Upper lobe of left lung (tissue), 6 donors: ENCODE measurements around the gene WNT16. TPM values are rescaled to one million over a fixed set of nuclear protein-coding genes. Genes with fewer than 3 reads are reported as not detected.
A peak's percentile ranks its signal among the peaks of the same experiment; 100 is the strongest.

Experiments
- ATAC-seq, 2 donors: fragments of 200-7000 bp; cut with Tn5 transposase; one replicate each; pipeline ENCODE4 v1.9.1; 2022; ENCODE audit warnings: mild to moderate bottlenecking in 2 of 2, moderate library complexity in 2 of 2; ENCODE audit not compliant: low FRiP score in 2 of 2
- DNase-seq, 2 donors: peaks; one replicate each; pipeline ENCODE4 v3.0.0-alpha.2; 2019 to 2020
- H3K27ac ChIP-seq, 4 donors: fragments of 200-600 bp; sonication (generic); one replicate each; pipeline ENCODE4 v1.5.1; 2016 to 2019
- H3K27me3 ChIP-seq, 4 donors: fragments of 200-600 bp; sonication (generic); one replicate each; pipeline ENCODE4 v1.5.1; 2017 to 2019
- H3K36me3 ChIP-seq, 4 donors: fragments of 200-600 bp; sonication (generic); one replicate each; pipeline ENCODE4 v1.5.1; 2016 to 2019
- H3K4me1 ChIP-seq, 4 donors: fragments of 200-600 bp; sonication (generic); one replicate each; pipeline ENCODE4 v1.5.1; 2018 to 2019
- H3K4me3 ChIP-seq, 4 donors: fragments of 200-600 bp; sonication (generic); one replicate each; pipeline ENCODE4 v1.5.1; 2017 to 2019; ENCODE audit warnings: mild to moderate bottlenecking in 2 of 4, moderate library complexity in 1 of 4
- H3K9me3 ChIP-seq, 4 donors: fragments of 200-600 bp; sonication (generic); one replicate each; pipeline ENCODE4 v1.5.1; 2018 to 2019
- CTCF ChIP-seq, 6 experiments: fragments of 450-650 bp in 4 of 6; fragments of 200-600 bp in 2 of 6; sonication (generic) in 2 of 6; IDR thresholded peaks; one replicate each; pipeline ENCODE4 v1.5.1; 2016 to 2019; ENCODE audit warnings: antibody characterized with exemption in 6 of 6
- EP300 ChIP-seq, 4 donors: sonication (generic); formaldehyde crosslinking; IDR thresholded peaks; one replicate each; pipeline ENCODE4 v1.5.1; 2017; ENCODE audit warnings: antibody characterized with exemption in 4 of 4, control low read depth in 2 of 4
- POLR2A ChIP-seq, 4 donors: fragments of 450-650 bp; IDR thresholded peaks; one replicate each; pipeline ENCODE4 v1.5.1; 2016 to 2017; ENCODE audit warnings: antibody characterized with exemption in 4 of 4, mild to moderate bottlenecking in 2 of 4
- POLR2AphosphoS5 ChIP-seq, 2 donors: sonication (generic); formaldehyde crosslinking; IDR thresholded peaks; one replicate each; pipeline ENCODE4 v1.5.1; 2017; ENCODE audit warnings: antibody characterized with exemption in 2 of 2
- WGBS, 2 donors: methylation state at CpG; one replicate each; pipeline ENCODE4 v1.1.5; 2017 to 2018; 5-methylcytosine and 5-hydroxymethylcytosine counted together
- total RNA-seq, 6 donors: library from RNA; depleted of rRNA in 4 of 6; stranded (reverse); fragments of >200 nt in 4 of 6; gene quantifications; one replicate each; pipeline versions ENCODE4 v1.1.0 to v1.2.1, GENCODE V29; 2016 to 2021
- donor health status: DM: no; HTN: no; CAD: no; lungs with moderate emphysema.
- donor health status: DM: no; HTN: yes; CAD: no; lungs with severe emphysema.

Gene WNT16
- total RNA-seq, 6 donors from 2014 or later = not detected

DNA sequence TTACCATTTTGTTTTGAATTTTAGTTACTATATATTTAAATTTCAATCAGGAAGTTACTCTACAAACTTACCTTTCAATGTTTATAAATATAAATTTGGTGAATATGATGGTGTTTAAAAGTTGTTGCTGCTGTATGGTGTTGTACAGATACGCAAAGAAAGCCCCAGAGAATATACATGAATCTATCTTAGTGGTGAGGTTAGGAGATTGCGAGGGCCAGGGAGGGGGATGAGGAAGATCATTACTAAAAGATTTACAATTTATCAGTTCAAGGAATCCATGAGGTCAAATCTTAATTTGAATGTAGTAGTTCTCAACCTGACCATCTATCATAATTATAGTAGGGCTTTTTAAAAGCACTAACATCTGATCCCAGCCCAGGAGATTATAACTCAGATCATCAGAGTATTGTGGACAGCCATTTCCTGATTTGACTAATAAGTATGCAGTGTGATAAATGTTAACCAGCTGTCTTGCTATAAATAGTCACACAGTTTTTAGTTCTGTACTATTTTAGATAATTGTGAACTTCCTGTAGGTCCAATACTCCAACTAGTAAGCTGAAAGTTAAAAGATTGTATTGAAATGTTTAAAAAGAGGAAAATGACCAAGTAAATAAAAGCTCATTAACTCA, 43.7 kb downstream of the WNT16 start:
- 91 to 93% methylated on average over 2 of the region's 2 CpGs for WGBS, 2 donors
- no peak overlapping the region for H3K4me3 ChIP-seq
- peaks cover 5 to 20% (median 14%) of the 10 kb centered on the region in 4 donors for H3K4me1 ChIP-seq
- no peaks in the 10 kb centered on the region for H3K9me3 ChIP-seq
- no peaks in the 10 kb centered on the region for H3K27me3 ChIP-seq
- H3K27ac ChIP-seq = peak overlapping the region in 1 of 4 donors; percentile 57
- ATAC-seq (no peak), DNase-seq (no peak)
- H3K36me3 ChIP-seq = peaks cover 0 to 22% (median 2%) of the 10 kb centered on the region in 4 donors
- TF ChIP-seq POLR2A (IDR thresholded peaks at IDR 0.05) = no peak
- no peak for TF ChIP-seq POLR2AphosphoS5 (IDR thresholded peaks at IDR 0.05)
- no peak for TF ChIP-seq CTCF (IDR thresholded peaks at IDR 0.05)
- TF ChIP-seq EP300 (IDR thresholded peaks at IDR 0.05) = no peak

DNA sequence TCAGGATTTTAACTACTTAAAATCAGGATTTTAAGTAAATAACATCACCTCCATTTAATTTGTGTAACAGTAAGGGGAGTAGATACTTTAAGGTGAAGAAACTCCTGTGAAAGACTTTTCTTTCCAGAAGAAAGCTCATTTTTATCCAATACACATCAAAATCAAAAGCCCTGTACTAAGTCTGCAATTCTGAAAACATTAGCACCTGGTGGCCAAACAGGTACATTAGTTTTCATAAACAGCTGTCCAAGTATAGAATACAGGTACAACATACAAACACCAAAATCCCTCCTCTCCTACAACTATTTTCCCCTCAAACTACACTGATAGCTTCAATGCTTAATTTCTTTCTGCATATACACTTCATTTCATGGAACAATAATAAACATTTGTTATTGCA, 44.4 kb downstream of the WNT16 start:
- no peak for TF ChIP-seq POLR2A (IDR thresholded peaks at IDR 0.05)
- TF ChIP-seq POLR2AphosphoS5 (IDR thresholded peaks at IDR 0.05) = no peak
- no peak for TF ChIP-seq CTCF (IDR thresholded peaks at IDR 0.05)
- no peak for TF ChIP-seq EP300 (IDR thresholded peaks at IDR 0.05)
- no peak for DNase-seq

GRCh38 chr7:121376979-121377378, 48.2 kb downstream of the WNT16 start:
- H3K9me3 ChIP-seq = no peaks in the 10 kb centered on the region
- peaks cover 3 to 13% (median 8%) of the 10 kb centered on the region in 4 donors for H3K4me1 ChIP-seq
- H3K4me3 ChIP-seq = no peak overlapping the region
- H3K27me3 ChIP-seq = no peaks in the 10 kb centered on the region
- ATAC-seq (no peak), DNase-seq (no peak)
- 83 to 96% methylated on average over 2 of the region's 2 CpGs for WGBS, 2 donors
- TF ChIP-seq CTCF (IDR thresholded peaks at IDR 0.05) (no peak), POLR2A (IDR thresholded peaks at IDR 0.05) (no peak), POLR2AphosphoS5 (IDR thresholded peaks at IDR 0.05) (no peak)
- H3K36me3 ChIP-seq = peaks cover 0 to 29% (median 2%) of the 10 kb centered on the region in 4 donors
- H3K27ac ChIP-seq = no peak overlapping the region

More for the DNA sequence above, 44.4 kb downstream of the WNT16 start:
- no peaks in the 10 kb centered on the region for H3K27me3 ChIP-seq
- H3K27ac ChIP-seq = peak overlapping the region in 1 of 4 donors; percentile 57
- no peaks in the 10 kb centered on the region for H3K9me3 ChIP-seq
- peaks cover 5 to 20% (median 14%) of the 10 kb centered on the region in 4 donors for H3K4me1 ChIP-seq
- no peak for ATAC-seq
- H3K36me3 ChIP-seq = peaks cover 0 to 26% (median 2%) of the 10 kb centered on the region in 4 donors
- H3K4me3 ChIP-seq = no peak overlapping the region

DNA sequence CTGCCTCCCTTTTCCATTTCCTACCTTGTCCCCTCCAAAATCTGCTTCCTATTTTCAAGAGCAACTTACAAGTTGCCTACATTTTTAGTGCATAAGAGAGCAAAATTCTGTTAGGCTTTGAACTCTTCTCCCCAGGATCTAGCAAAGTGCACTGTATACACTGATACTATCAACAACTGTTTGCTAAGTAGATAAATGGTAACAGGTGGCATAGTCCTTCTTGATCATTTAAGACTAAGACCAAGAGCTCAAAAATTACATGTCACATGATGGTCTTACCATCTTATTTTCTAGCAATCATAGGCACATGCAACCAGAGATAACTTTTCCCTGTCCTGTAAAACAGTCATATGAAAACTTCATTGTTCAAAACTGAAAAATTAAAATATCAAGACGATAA, 51.1 kb downstream of the WNT16 start:
- Histone ChIP-seq H3K36me3 (peaks cover 0 to 29% (median 2%) of the 10 kb centered on the region in 4 donors), H3K27me3 (no peaks in the 10 kb centered on the region), H3K4me1 (peaks cover 0 to 20% (median 10%) of the 10 kb centered on the region in 4 donors), H3K27ac (no peak overlapping the region), H3K4me3 (no peak overlapping the region), H3K9me3 (no peaks in the 10 kb centered on the region)
- 87 to 98% methylated on average over 1 of the region's 1 CpG for WGBS, 2 donors
- TF ChIP-seq CTCF (IDR thresholded peaks at IDR 0.05) (no peak), POLR2A (IDR thresholded peaks at IDR 0.05) (no peak), POLR2AphosphoS5 (IDR thresholded peaks at IDR 0.05) (no peak), EP300 (IDR thresholded peaks at IDR 0.05) (no peak)
- ATAC-seq (no peak), DNase-seq (no peak)

- Histone ChIP-seq H3K4me3 (no peak overlapping the region), H3K27me3 (no peaks in the 10 kb centered on the region), H3K4me1 (peaks cover 5 to 32% (median 16%) of the 10 kb centered on the region in 4 donors), H3K9me3 (no peaks in the 10 kb centered on the region), H3K36me3 (peaks cover 0 to 8% (median 0%) of the 10 kb centered on the region in 4 donors), H3K27ac (no peak overlapping the region)
- ATAC-seq (no peak), DNase-seq (no peak)
- TF ChIP-seq POLR2AphosphoS5 (IDR thresholded peaks at IDR 0.05) (no peak), POLR2A (IDR thresholded peaks at IDR 0.05) (no peak), CTCF (IDR thresholded peaks at IDR 0.05) (no peak), EP300 (IDR thresholded peaks at IDR 0.05) (no peak)
These were observed 53.7 kb downstream of the WNT16 start for GRCh38 chr7:121382473-121382872.
